ENCODE results near the gene ELOA. TPM values are rescaled to one million over a fixed set of nuclear protein-coding genes. Genes with fewer than 3 reads are reported as not detected.
"Not testable (repeated sequence)": the region's sequence is repeated elsewhere in the genome, so short reads cannot be mapped to it uniquely, and the experiment has no call there.

ELOA gene
- total RNA-seq, 2 experiments from 2014 or later: 27.0 to 27.7 TPM

- Mint-ChIP-seq H3K9me3 (no peaks in the 10 kb centered on the region), H3K4me3 (no peak overlapping the region), H3K36me3 (peaks cover 10% of the 10 kb centered on the region), H3K27ac (no peak overlapping the region), H3K27me3 (no peaks in the 10 kb centered on the region), H3K4me1 (peaks cover 17% of the 10 kb centered on the region)
- ATAC-seq (ENCODE audit: low read depth) (no peak), DNase-seq (no peak)
- POLR2A ChIA-PET: interaction anchor here (0.7 kb wide), 1 partner anchor 165 kb away, joined by 3 read pairs; the partner anchor contains the start of gene PNRC2
Measured at GRCh38 chr1:23793861-23794731, 50.8 kb downstream of the ELOA start.

- H3K36me3 Mint-ChIP-seq; H3K4me3 Mint-ChIP-seq; H3K9me3 Mint-ChIP-seq; H3K27ac Mint-ChIP-seq; POLR2A ChIA-PET; DNase-seq; H3K27me3 Mint-ChIP-seq; ATAC-seq (ENCODE audit: low read depth): not testable (repeated sequence)
- peaks cover 20% of the 10 kb centered on the region for H3K4me1 Mint-ChIP-seq
Measured at GRCh38 chr1:23794732-23795182, 51.5 kb downstream of the ELOA start.

GRCh38 chr1:23795676-23796465 is 52.6 kb downstream of the ELOA start:
- H3K4me3 Mint-ChIP-seq: no peak overlapping the region
- ATAC-seq (ENCODE audit: low read depth) (no peak), DNase-seq (no peak)
- peaks cover 22% of the 10 kb centered on the region for H3K4me1 Mint-ChIP-seq
- no peak overlapping the region for H3K27ac Mint-ChIP-seq
- no peaks in the 10 kb centered on the region for H3K27me3 Mint-ChIP-seq
- no peaks in the 10 kb centered on the region for H3K9me3 Mint-ChIP-seq
- peaks cover 10% of the 10 kb centered on the region for H3K36me3 Mint-ChIP-seq
- POLR2A ChIA-PET: no interaction called here

- Mint-ChIP-seq H3K9me3 (no peaks in the 10 kb centered on the region), H3K27ac (no peak overlapping the region), H3K4me3 (no peak overlapping the region), H3K36me3 (peaks cover 4% of the 10 kb centered on the region), H3K4me1 (peaks cover 20% of the 10 kb centered on the region), H3K27me3 (no peaks in the 10 kb centered on the region)
- POLR2A ChIA-PET: interaction anchor here (0.5 kb wide), 2 partner anchors 29 to 42 kb away, joined by 3 read pairs; partner anchors contain the start of gene HMGCL
- no peak for ATAC-seq (ENCODE audit: low read depth)
- no peak for DNase-seq
Measured at GRCh38 chr1:23796466-23797271, 53.4 kb downstream of the ELOA start.

GRCh38 chr1:23797478-23798448 is 54.5 kb downstream of the ELOA start:
- Mint-ChIP-seq H3K4me3 (no peak overlapping the region), H3K27me3 (no peaks in the 10 kb centered on the region), H3K27ac (no peak overlapping the region), H3K9me3 (no peaks in the 10 kb centered on the region), H3K4me1 (peaks cover 20% of the 10 kb centered on the region), H3K36me3 (peaks cover 4% of the 10 kb centered on the region)
- DNase-seq (no peak), ATAC-seq (ENCODE audit: low read depth) (no peak)
- POLR2A ChIA-PET: interaction anchor here (0.5 to 3.0 kb wide), 6 partner anchors 8 to 157 kb away, joined by 3 to 17 read pairs (median 3); partner anchors contain the start of gene PITHD1

- DNase-seq (no peak), ATAC-seq (ENCODE audit: low read depth) (no peak)
- Mint-ChIP-seq H3K9me3 (no peaks in the 10 kb centered on the region), H3K4me3 (peak overlapping the region; percentile 99), H3K4me1 (peaks cover 17% of the 10 kb centered on the region), H3K27ac (peak overlapping the region; percentile 16), H3K36me3 (peaks cover 4% of the 10 kb centered on the region), H3K27me3 (no peaks in the 10 kb centered on the region)
- POLR2A ChIA-PET: interaction anchor here (0.6 to 3.9 kb wide), 11 partner anchors 7 to 181 kb away, joined by 3 to 50 read pairs (median 4); partner anchors contain the start of genes LYPLA2, PITHD1, PNRC2 and SRSF10
Measured at GRCh38 chr1:23798662-23799142, 55.4 kb downstream of the ELOA start.

- H3K4me3 Mint-ChIP-seq: peak overlapping the region; percentile 99
- H3K27ac Mint-ChIP-seq: peak overlapping the region; percentile 92
- DNase-seq: no peak
- no peaks in the 10 kb centered on the region for H3K27me3 Mint-ChIP-seq
- no peaks in the 10 kb centered on the region for H3K9me3 Mint-ChIP-seq
- ATAC-seq (ENCODE audit: low read depth): no peak
- peaks cover 4% of the 10 kb centered on the region for H3K36me3 Mint-ChIP-seq
- POLR2A ChIA-PET: interaction anchor here (0.6 to 3.9 kb wide), 12 partner anchors 8 to 181 kb away, joined by 3 to 50 read pairs (median 4); partner anchors contain the start of genes HMGCL, LYPLA2, PITHD1 and PNRC2
- peaks cover 17% of the 10 kb centered on the region for H3K4me1 Mint-ChIP-seq
Measured at GRCh38 chr1:23799255-23799569, 55.9 kb downstream of the ELOA start.

- Mint-ChIP-seq H3K9me3 (no peaks in the 10 kb centered on the region), H3K27me3 (no peaks in the 10 kb centered on the region), H3K4me3 (peak overlapping the region; percentile 99), H3K27ac (peak overlapping the region; percentile 92), H3K4me1 (peaks cover 17% of the 10 kb centered on the region), H3K36me3 (peaks cover 2% of the 10 kb centered on the region)
- ATAC-seq (ENCODE audit: low read depth): peak; percentile 11
- POLR2A ChIA-PET: interaction anchor here (0.6 to 3.9 kb wide), 14 partner anchors 8 to 180 kb away, joined by 3 to 50 read pairs (median 4); partner anchors contain the start of genes HMGCL, LYPLA2, PITHD1 and PNRC2
- DNase-seq: peak; percentile 55
Measured at GRCh38 chr1:23799570-23800399, 56.5 kb downstream of the ELOA start.

GRCh38 chr1:23800400-23801337 is 57.4 kb downstream of the ELOA start, which contains the start of gene GALE:
GALE (minus strand) TSS chr1:23800754; CDS start chr1:23799007, 1,747 bp downstream.
- no peaks in the 10 kb centered on the region for H3K36me3 Mint-ChIP-seq
- H3K9me3 Mint-ChIP-seq: no peaks in the 10 kb centered on the region
- peaks cover 17% of the 10 kb centered on the region for H3K4me1 Mint-ChIP-seq
- peak within 1 kb of the TSS; percentile 92 for H3K27ac Mint-ChIP-seq
- H3K4me3 Mint-ChIP-seq: peak within 1 kb of the TSS; percentile 99
- peak; percentile 89 for ATAC-seq (ENCODE audit: low read depth)
- POLR2A ChIA-PET: interaction anchor here (0.8 to 3.9 kb wide), 15 partner anchors 9 to 179 kb away, joined by 3 to 50 read pairs (median 5); partner anchors contain the start of genes HMGCL, LYPLA2, PITHD1 and PNRC2
- peak; percentile 97 for DNase-seq
- H3K27me3 Mint-ChIP-seq: no peaks in the 10 kb centered on the region

GRCh38 chr1:23801338-23801748 is 58.1 kb downstream of the ELOA start:
- H3K27me3 Mint-ChIP-seq: no peaks in the 10 kb centered on the region
- H3K36me3 Mint-ChIP-seq: no peaks in the 10 kb centered on the region
- H3K27ac Mint-ChIP-seq: peak overlapping the region; percentile 80
- H3K4me1 Mint-ChIP-seq: peaks cover 17% of the 10 kb centered on the region
- H3K4me3 Mint-ChIP-seq: peak overlapping the region; percentile 99
- H3K9me3 Mint-ChIP-seq: no peaks in the 10 kb centered on the region
- DNase-seq: no peak
- ATAC-seq (ENCODE audit: low read depth): no peak
- POLR2A ChIA-PET: interaction anchor here (0.8 to 3.9 kb wide), 10 partner anchors 9 to 158 kb away, joined by 3 to 50 read pairs (median 6); partner anchors contain the start of genes HMGCL, LYPLA2, PITHD1 and PNRC2
